EL (cell line): ENCODE results near the gene TRPT1.

Source experiments
- DNase-seq: peaks from one replicate; pipeline ENCODE4 v3.0.0-alpha.2; 2016

TRPT1 gene

GRCh38 chr11:64258356-64258755 lies 32.4 kb upstream of the TRPT1 start:
- no peak for DNase-seq

DNA sequence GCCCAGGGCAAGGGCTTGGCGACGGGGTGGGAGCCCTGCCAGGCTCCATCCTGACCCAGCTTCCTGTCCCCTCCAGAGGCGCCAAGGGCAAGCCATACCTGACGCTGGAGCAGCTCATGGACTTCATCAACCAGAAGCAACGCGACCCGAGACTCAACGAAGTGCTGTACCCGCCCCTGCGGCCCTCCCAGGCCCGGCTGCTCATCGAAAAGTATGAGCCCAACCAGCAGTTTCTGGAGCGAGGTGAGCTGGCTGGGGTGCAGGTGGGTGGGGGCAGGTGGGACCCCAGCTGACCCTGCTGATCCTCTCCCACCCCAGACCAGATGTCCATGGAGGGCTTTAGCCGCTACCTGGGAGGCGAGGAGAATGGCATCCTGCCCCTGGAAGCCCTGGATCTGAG lies 30.3 kb upstream of the TRPT1 start:
- no peak for DNase-seq

GRCh38 chr11:64255135-64256128 lies 29.4 kb upstream of the TRPT1 start:
- no peak for DNase-seq

- no peak for DNase-seq
Observed at GRCh38 chr11:64254326-64254725, 28.3 kb upstream of the TRPT1 start.

DNA sequence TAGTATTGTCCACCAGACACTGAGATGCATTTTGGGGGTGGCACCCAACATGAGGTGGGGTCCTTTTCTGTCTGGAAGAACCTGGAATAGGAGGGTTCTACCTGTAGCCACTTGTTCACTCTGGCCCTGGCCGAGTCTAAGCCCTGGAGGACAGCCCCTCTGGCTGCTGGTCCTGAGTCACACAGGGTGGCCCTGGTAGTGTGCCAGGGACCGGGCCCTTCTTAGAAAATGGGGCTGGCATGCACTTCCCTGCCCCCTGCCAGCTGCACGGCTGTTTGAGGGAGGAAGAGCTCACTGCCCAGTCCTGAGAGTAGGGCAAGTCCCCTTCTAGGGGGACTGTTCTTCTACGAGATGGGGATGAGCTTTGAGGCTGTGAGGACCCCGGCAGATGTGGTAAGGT lies 27.5 kb upstream of the TRPT1 start:
- DNase-seq = no peak

DNA sequence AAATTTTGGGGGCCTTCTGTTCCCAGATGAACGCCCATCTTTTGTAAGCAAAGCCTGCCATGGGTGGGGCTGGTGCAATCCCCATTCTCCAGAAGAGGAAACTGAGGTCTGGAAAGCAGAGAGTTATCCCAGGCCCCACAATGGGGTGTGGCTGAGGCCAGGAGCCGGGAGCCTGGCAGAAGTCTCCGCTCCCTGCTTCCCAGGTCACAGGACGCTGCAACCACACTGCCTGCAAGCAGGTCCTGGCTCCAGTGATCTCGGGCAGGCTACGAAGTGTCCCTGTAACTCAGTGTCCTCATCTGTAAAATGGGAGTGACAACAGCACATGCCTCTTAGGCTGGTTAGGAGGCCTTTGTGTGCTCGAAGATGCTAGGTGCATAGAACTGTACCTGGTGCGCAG lies 27.1 kb upstream of the TRPT1 start:
- no peak for DNase-seq

DNA sequence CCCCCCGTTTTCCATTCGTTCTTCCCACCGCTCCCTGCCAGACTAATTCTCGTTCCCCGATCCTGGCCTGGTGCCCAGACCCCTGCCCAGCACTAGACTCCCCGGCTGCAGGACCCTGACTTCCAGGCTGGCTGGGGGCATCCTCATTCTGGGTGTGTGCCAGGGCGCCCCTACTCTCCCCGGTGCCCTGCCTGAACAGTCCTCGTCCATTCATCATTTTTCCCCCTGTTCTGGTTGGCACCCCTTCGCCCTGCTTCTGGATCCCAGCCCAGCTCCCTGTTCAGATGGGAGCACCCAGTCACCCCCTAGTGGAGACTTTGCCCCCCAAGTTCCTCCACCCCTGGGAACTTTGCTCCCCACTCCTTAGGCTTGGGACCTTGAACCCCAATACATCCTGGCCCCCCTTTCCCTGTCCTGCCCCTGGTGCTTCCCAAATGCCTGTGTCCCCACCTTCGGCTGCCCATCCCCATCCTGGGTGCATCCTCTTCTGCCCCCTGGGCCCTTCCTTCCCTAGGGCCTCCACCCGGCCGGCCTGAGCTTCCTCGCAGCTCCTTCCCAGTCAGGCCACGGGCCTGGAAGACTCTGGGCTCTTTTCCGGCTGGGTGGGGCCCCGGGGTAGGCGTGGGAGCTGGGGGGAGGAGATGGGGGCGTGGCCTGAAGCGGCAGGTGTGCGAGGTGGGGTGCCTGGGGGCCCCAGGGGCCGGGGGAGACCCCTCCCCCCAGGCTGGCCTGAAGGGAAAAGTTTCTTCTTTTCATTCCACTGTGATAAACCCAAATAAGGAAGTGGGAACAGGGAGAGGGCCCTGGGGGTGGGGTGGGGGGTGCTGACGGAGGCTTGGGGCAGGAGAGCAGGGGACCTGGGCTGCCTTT lies 26.3 kb upstream of the TRPT1 start:
- peak; percentile 69 for DNase-seq

- DNase-seq = no peak
Observed at GRCh38 chr11:64251753-64252002, 25.7 kb upstream of the TRPT1 start.

- DNase-seq = peak; percentile 55
Observed at GRCh38 chr11:64251016-64251752, 25.2 kb upstream of the TRPT1 start, which contains the start of gene PLCB3. Gene PLCB3, plus strand, starts transcription at chr11:64251530. Its CDS starts 120 bp downstream, at chr11:64251650.

- peak; percentile 24 for DNase-seq
Observed at GRCh38 chr11:64250415-64251015, 24.5 kb upstream of the TRPT1 start.

DNA sequence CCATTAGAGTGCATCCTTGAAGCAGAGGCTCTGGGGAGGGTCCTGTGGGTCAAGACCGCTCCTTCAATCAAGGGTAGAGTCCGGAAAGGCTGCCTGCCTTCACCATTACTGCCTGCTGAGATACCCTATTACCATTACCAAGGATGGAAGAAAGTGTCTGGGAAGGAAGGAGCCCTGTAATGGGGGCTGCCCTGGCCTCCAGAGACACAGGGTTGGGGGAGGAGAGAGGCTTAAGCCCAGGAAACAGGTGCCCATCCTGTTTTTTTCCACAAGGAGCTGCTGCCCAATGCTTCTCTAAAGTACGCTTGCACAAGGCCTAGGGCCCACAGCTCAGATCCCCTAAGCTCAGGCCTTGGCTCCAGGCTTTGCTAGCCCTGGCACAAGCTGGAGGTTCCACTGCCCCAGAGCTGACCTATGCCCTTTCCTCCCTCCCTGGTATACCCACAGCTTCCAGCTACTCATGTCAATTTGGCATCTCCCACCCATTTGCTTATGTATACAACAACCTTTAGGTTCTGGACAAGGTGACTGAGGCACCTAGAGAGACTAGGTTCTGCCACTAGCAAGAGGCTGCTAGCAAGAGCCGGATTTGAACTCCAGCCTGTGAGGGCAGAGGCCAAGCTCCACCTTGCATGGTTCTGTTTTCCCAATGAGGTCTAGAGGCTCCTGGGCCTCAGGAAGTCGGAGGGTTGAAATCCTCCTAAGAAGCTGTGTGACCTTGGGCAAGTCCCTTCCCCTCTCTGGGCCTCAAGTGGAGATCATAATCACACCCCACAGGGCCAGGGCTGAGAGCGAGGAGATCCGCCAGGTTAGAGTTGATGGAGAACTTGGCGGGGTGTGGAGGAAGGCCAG lies 23.8 kb upstream of the TRPT1 start:
- no peak for DNase-seq

GRCh38 chr11:64249038-64249437 lies 23.1 kb upstream of the TRPT1 start:
- DNase-seq = no peak

DNA sequence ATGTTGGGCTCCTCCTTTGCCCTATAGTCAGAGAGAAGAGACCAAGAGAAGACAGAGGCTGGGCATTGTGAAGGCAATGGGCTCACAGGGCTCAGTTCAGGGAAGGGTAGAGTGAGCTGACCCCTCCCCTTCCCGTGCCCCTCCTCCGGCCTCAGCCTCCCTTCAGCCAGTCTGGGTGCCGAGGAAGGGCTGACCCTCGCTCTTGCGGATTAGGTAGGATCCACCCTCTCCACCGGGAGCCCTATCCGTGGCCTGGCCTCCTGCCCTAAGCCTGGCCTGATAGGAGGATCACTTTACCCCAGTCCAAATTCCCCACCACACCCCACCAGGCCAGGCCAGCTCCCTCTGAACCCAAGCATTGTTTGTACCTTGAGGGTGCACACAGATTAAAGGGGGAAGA lies 22.6 kb upstream of the TRPT1 start:
- DNase-seq = no peak

GRCh38 chr11:64247729-64248531 lies 21.9 kb upstream of the TRPT1 start:
- no peak for DNase-seq

- peak; percentile 86 for DNase-seq
Observed at GRCh38 chr11:64246871-64247728, 21.1 kb upstream of the TRPT1 start, which contains the start of gene PPP1R14B. Gene PPP1R14B, minus strand, starts transcription at chr11:64246943. Its CDS starts 270 bp downstream, at chr11:64246673.

GRCh38 chr11:64246621-64246870 lies 20.6 kb upstream of the TRPT1 start:
- peak; percentile 17 for DNase-seq

- peak; percentile 98 for DNase-seq
Observed at GRCh38 chr11:64245797-64246620, 20.0 kb upstream of the TRPT1 start.

DNA sequence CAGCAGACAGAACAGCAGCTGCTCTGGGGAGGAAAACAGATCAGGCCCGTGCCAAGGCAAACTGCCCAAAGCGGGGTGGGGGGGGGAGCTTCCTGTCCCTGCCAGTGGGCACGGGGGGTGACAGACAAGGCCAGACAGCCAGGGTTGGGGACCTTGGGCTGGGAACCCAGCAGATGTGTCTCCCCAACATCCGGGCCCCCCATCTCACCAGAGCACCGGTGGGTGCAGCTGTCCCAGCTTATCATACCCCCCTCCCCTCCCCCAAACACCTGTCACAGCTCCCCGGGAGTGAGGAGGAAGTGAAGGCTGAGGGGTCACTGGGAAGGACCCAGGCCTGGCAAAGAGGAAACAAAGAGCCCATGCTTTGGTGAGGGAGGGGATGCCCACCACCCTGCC lies 19.4 kb upstream of the TRPT1 start:
- DNase-seq = peak; percentile 52

GRCh38 chr11:64244966-64245365 lies 19.0 kb upstream of the TRPT1 start:
- DNase-seq = no peak
